Measurements from ENCODE around the gene SYNJ2BP. TPM values are rescaled to one million over a fixed set of nuclear protein-coding genes. Genes with fewer than 3 reads are reported as not detected.
A peak's percentile ranks its signal among the peaks of the same experiment; 100 is the strongest.
"Not testable (repeated sequence)": the region's sequence is repeated elsewhere in the genome, so short reads cannot be mapped to it uniquely, and the experiment has no call there.

Gene SYNJ2BP
- polyA plus RNA-seq, 2 donors = 6.3 to 6.8 TPM

DNA sequence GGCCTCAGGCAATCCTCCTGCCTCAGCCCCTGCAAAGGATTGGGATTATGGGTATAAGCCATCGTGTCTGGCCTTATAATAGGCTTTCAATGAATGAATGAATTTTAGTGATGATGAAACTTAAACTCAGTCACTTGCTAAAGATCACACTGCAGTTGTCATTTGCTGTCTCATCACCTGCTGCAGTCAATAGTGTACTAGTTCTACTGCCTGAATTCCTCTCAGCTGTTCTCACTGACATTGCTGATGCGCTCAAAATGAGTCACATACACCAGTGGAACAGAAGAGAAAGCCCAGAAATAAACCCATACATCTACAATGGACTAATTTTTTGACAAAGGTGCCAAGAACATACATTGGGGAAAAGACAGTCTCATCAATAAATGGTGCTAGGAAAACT, 5.6 kb upstream of the SYNJ2BP start:
- Histone ChIP-seq H3K27me3 (ENCODE audit: control insufficient read depth in 1 of 2, insufficient read depth in 2 of 2, low read length in 2 of 2) (no peaks in the 10 kb centered on the region), H3K9me3 (ENCODE audit: control insufficient read depth in 2 of 2, insufficient read depth in 1 of 2, low read depth in 1 of 2, low read length in 1 of 2) (no peaks in the 10 kb centered on the region), H3K36me3 (ENCODE audit: control insufficient read depth in 2 of 2, insufficient read depth in 2 of 2, low read length in 1 of 2) (no peaks in the 10 kb centered on the region), H3K4me1 (ENCODE audit: control insufficient read depth in 2 of 2, insufficient read depth in 2 of 2, low read length in 1 of 2) (no peaks in the 10 kb centered on the region), H3K4me3 (ENCODE audit: low read depth in 1 of 2, low read length in 2 of 2) (no peak overlapping the region), H3K27ac (ENCODE audit: low read depth in 2 of 2, low read length in 1 of 2) (no peak overlapping the region)
- 84 to 86% methylated on average over 2 of the region's 2 CpGs for WGBS, 2 donors

DNA sequence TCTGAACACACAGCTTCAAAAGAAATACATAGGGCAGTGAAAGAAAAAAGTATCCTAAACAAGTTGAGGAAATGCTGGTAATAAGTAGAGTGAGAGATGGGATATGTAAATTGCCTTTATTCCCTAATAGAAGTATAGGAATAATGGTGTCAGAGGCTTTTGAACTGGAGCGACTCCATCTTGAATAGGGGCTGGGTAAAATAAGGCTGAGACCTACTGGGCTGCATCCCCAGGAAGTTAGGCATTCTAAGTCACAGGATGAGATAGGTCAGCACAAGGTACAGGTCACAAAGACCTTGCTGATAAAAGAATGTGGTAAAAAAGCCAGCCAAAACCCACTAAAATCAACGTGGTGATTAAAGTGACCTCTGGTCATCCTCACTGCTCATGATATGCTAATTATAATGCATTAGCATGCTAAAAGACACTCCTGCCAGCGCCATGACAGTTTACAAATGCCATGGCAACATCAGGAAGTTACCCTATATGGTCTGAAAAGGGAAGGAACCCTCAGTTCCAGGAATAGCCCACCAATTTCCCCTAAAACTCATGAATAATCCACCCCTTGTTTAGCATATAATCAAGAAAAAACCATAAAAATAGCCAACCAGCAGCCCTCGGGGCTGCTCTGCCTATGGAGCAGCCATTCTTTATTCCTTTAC, 2.5 kb upstream of the SYNJ2BP start:
- not testable (repeated sequence) for H3K27ac ChIP-seq (ENCODE audit: low read depth in 2 of 2, low read length in 1 of 2); H3K9me3 ChIP-seq (ENCODE audit: control insufficient read depth in 2 of 2, insufficient read depth in 1 of 2, low read depth in 1 of 2, low read length in 1 of 2); H3K4me3 ChIP-seq (ENCODE audit: low read depth in 1 of 2, low read length in 2 of 2); H3K4me1 ChIP-seq (ENCODE audit: control insufficient read depth in 2 of 2, insufficient read depth in 2 of 2, low read length in 1 of 2); H3K27me3 ChIP-seq (ENCODE audit: control insufficient read depth in 1 of 2, insufficient read depth in 2 of 2, low read length in 2 of 2); H3K36me3 ChIP-seq (ENCODE audit: control insufficient read depth in 2 of 2, insufficient read depth in 2 of 2, low read length in 1 of 2)
- WGBS, 2 donors = 58 to 63% methylated on average over 4 of the region's 4 CpGs

- WGBS, 2 donors = 3 to 5% methylated on average over 9 of the region's 9 CpGs
- Histone ChIP-seq H3K36me3 (ENCODE audit: control insufficient read depth in 2 of 2, insufficient read depth in 2 of 2, low read length in 1 of 2) (no peaks in the 10 kb centered on the region), H3K4me3 (ENCODE audit: low read depth in 1 of 2, low read length in 2 of 2) (peak overlapping the region; percentile 78 to 97), H3K9me3 (ENCODE audit: control insufficient read depth in 2 of 2, insufficient read depth in 1 of 2, low read depth in 1 of 2, low read length in 1 of 2) (no peaks in the 10 kb centered on the region), H3K27me3 (ENCODE audit: control insufficient read depth in 1 of 2, insufficient read depth in 2 of 2, low read length in 2 of 2) (no peaks in the 10 kb centered on the region), H3K4me1 (ENCODE audit: control insufficient read depth in 2 of 2, insufficient read depth in 2 of 2, low read length in 1 of 2) (no peaks in the 10 kb centered on the region), H3K27ac (ENCODE audit: low read depth in 2 of 2, low read length in 1 of 2) (peak overlapping the region; percentile 86 to 87)
These were observed 559 bp downstream of the SYNJ2BP start for GRCh38 chr14:70416338-70416724.

DNA sequence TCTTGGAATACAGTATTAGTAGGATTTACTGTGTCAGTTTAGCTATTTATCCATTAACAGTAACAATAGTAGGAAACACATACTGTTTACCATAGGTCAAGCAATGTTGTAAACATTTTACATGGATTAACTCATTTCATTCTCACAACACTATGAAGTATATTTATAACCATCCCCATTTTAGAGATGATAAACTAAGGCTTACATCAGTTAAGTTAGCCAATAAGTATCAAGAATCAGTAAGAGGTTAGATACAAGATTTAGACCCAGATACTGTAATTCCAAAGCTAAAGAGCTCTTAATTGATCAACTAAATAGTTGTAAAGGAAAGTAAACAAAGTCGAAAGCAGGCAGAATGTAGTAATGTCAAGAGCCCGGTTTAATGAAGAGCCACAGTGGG, 1.1 kb downstream of the SYNJ2BP start:
- Histone ChIP-seq H3K4me1 (ENCODE audit: control insufficient read depth in 2 of 2, insufficient read depth in 2 of 2, low read length in 1 of 2) (no peaks in the 10 kb centered on the region), H3K36me3 (ENCODE audit: control insufficient read depth in 2 of 2, insufficient read depth in 2 of 2, low read length in 1 of 2) (no peaks in the 10 kb centered on the region), H3K27ac (ENCODE audit: low read depth in 2 of 2, low read length in 1 of 2) (no peak overlapping the region), H3K4me3 (ENCODE audit: low read depth in 1 of 2, low read length in 2 of 2) (peak overlapping the region in 1 of 2 donors; percentile 97), H3K9me3 (ENCODE audit: control insufficient read depth in 2 of 2, insufficient read depth in 1 of 2, low read depth in 1 of 2, low read length in 1 of 2) (no peaks in the 10 kb centered on the region), H3K27me3 (ENCODE audit: control insufficient read depth in 1 of 2, insufficient read depth in 2 of 2, low read length in 2 of 2) (no peaks in the 10 kb centered on the region)
- WGBS, 2 donors = 22 to 38% methylated on average over 2 of the region's 2 CpGs

DNA sequence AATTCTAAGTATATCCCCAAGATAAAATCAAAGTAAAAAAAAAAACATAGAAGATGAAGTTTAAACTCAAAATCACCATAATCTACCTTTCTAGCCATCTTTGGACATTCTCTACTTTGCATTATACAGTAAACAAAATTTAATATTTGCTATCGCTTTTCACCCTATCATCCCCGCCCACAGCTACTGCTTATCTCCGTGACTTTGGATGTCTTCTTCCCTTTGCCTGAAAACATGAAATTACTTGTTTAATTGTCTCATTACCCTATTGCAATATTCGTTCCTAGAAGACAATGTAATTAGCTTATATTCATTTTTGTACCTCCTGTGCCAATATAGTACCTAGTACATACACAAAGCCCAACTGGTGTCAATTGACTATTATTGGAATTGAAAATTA, 9.3 kb downstream of the SYNJ2BP start:
- 86 to 88% methylated on average over 4 of the region's 4 CpGs for WGBS, 2 donors

DNA sequence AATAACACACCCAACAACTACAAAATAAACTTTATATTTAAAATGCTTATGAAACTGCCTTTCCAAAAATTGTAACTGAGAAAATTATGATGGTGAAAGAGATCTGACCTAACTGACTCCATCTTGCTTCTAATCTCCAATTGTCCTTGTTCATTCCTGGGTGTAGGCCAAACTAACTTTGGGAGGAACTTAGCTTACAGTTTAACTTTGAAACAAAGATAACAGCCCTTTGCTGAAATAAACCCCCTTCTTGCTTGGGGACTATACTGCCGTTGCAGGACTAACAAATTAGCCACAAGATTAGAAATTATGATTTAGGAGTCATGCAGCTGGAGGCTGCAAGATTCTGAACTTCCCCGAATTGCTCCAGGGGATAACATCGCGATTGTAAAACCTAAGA, 10.7 kb downstream of the SYNJ2BP start:
- not testable (repeated sequence) for H3K9me3 ChIP-seq (ENCODE audit: control insufficient read depth in 2 of 2, insufficient read depth in 1 of 2, low read depth in 1 of 2, low read length in 1 of 2); H3K27me3 ChIP-seq (ENCODE audit: control insufficient read depth in 1 of 2, insufficient read depth in 2 of 2, low read length in 2 of 2); H3K36me3 ChIP-seq (ENCODE audit: control insufficient read depth in 2 of 2, insufficient read depth in 2 of 2, low read length in 1 of 2); H3K27ac ChIP-seq (ENCODE audit: low read depth in 2 of 2, low read length in 1 of 2); H3K4me3 ChIP-seq (ENCODE audit: low read depth in 1 of 2, low read length in 2 of 2); H3K4me1 ChIP-seq (ENCODE audit: control insufficient read depth in 2 of 2, insufficient read depth in 2 of 2, low read length in 1 of 2)
- 76 to 90% methylated on average over 4 of the region's 4 CpGs for WGBS, 2 donors

More for the DNA sequence above, 9.3 kb downstream of the SYNJ2BP start:
- H3K4me3 ChIP-seq (ENCODE audit: low read depth in 1 of 2, low read length in 2 of 2) = no peak overlapping the region
- no peaks in the 10 kb centered on the region for H3K36me3 ChIP-seq (ENCODE audit: control insufficient read depth in 2 of 2, insufficient read depth in 2 of 2, low read length in 1 of 2)
- H3K27ac ChIP-seq (ENCODE audit: low read depth in 2 of 2, low read length in 1 of 2) = no peak overlapping the region
- H3K9me3 ChIP-seq (ENCODE audit: control insufficient read depth in 2 of 2, insufficient read depth in 1 of 2, low read depth in 1 of 2, low read length in 1 of 2) = no peaks in the 10 kb centered on the region
- no peaks in the 10 kb centered on the region for H3K4me1 ChIP-seq (ENCODE audit: control insufficient read depth in 2 of 2, insufficient read depth in 2 of 2, low read length in 1 of 2)
- no peaks in the 10 kb centered on the region for H3K27me3 ChIP-seq (ENCODE audit: control insufficient read depth in 1 of 2, insufficient read depth in 2 of 2, low read length in 2 of 2)

DNA sequence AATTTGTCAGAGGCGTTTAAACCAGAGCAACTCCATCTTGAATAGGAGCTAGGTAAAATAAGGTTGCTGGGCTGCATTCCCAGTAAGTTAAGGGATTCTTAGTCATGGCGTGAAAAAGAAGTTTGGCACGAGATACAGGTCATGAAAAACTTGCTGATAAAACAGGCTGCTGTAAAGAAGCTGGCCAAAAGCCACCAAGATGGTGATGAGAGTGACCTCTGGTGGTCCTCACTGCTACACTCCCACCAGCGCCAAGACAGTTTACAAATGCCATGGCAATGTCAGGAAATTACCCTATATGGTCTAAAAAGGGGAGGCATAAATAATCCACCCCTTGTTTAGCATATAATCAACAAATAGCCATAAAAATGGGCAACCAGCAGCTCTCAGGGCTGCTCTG, 13.6 kb downstream of the SYNJ2BP start:
- not testable (repeated sequence) for H3K9me3 ChIP-seq (ENCODE audit: control insufficient read depth in 2 of 2, insufficient read depth in 1 of 2, low read depth in 1 of 2, low read length in 1 of 2); H3K4me1 ChIP-seq (ENCODE audit: control insufficient read depth in 2 of 2, insufficient read depth in 2 of 2, low read length in 1 of 2); H3K36me3 ChIP-seq (ENCODE audit: control insufficient read depth in 2 of 2, insufficient read depth in 2 of 2, low read length in 1 of 2); H3K27ac ChIP-seq (ENCODE audit: low read depth in 2 of 2, low read length in 1 of 2); H3K4me3 ChIP-seq (ENCODE audit: low read depth in 1 of 2, low read length in 2 of 2); H3K27me3 ChIP-seq (ENCODE audit: control insufficient read depth in 1 of 2, insufficient read depth in 2 of 2, low read length in 2 of 2)
- WGBS, 2 donors = 53 to 57% methylated on average over 4 of the region's 4 CpGs

- 80 to 92% methylated on average over 4 of the region's 4 CpGs for WGBS, 2 donors
- H3K27ac ChIP-seq (ENCODE audit: low read depth in 2 of 2, low read length in 1 of 2) = no peak overlapping the region
These were observed 15.2 kb downstream of the SYNJ2BP start for GRCh38 chr14:70401643-70402042.

GRCh38 chr14:70398706-70399431, 18.0 kb downstream of the SYNJ2BP start:
- no peak overlapping the region for H3K27ac ChIP-seq (ENCODE audit: low read depth in 2 of 2, low read length in 1 of 2)
- H3K4me3 ChIP-seq (ENCODE audit: low read depth in 1 of 2, low read length in 2 of 2) = no peak overlapping the region
- 95% methylated on average over 23 of the region's 23 CpGs for WGBS, 2 donors
- H3K36me3 ChIP-seq (ENCODE audit: control insufficient read depth in 2 of 2, insufficient read depth in 2 of 2, low read length in 1 of 2) = peaks cover 0 to 4% of the 10 kb centered on the region in 2 donors
- H3K4me1 ChIP-seq (ENCODE audit: control insufficient read depth in 2 of 2, insufficient read depth in 2 of 2, low read length in 1 of 2) = no peaks in the 10 kb centered on the region
- no peaks in the 10 kb centered on the region for H3K9me3 ChIP-seq (ENCODE audit: control insufficient read depth in 2 of 2, insufficient read depth in 1 of 2, low read depth in 1 of 2, low read length in 1 of 2)
- H3K27me3 ChIP-seq (ENCODE audit: control insufficient read depth in 1 of 2, insufficient read depth in 2 of 2, low read length in 2 of 2) = no peaks in the 10 kb centered on the region

More at GRCh38 chr14:70401643-70402042, 15.2 kb downstream of the SYNJ2BP start:
- Histone ChIP-seq H3K4me1 (ENCODE audit: control insufficient read depth in 2 of 2, insufficient read depth in 2 of 2, low read length in 1 of 2) (no peaks in the 10 kb centered on the region), H3K4me3 (ENCODE audit: low read depth in 1 of 2, low read length in 2 of 2) (no peak overlapping the region), H3K9me3 (ENCODE audit: control insufficient read depth in 2 of 2, insufficient read depth in 1 of 2, low read depth in 1 of 2, low read length in 1 of 2) (no peaks in the 10 kb centered on the region), H3K36me3 (ENCODE audit: control insufficient read depth in 2 of 2, insufficient read depth in 2 of 2, low read length in 1 of 2) (peaks cover 0 to 4% of the 10 kb centered on the region in 2 donors), H3K27me3 (ENCODE audit: control insufficient read depth in 1 of 2, insufficient read depth in 2 of 2, low read length in 2 of 2) (no peaks in the 10 kb centered on the region)

DNA sequence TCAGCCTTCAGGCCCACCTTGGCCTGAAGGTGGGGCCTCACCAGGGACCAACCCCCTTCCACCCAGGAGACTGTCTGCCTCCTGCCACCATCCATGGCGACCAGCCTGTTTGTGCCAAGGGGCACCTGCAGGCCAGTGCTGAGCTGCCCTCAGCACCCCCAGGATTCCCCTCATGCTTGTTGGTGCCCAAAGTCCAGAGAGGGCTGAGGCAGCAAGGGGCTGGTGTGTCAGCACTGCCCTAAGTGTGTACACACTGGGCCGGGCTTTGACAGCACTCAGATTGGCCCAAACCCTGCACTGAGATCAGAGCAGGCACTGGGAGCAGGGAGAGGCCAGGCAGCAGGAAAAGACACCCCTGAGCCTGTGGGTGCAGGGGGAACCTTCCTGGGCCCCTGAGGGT, 18.6 kb downstream of the SYNJ2BP start:
- WGBS, 2 donors = 97% methylated on average over 2 of the region's 2 CpGs
- Histone ChIP-seq H3K4me3 (ENCODE audit: low read depth in 1 of 2, low read length in 2 of 2) (no peak overlapping the region), H3K27me3 (ENCODE audit: control insufficient read depth in 1 of 2, insufficient read depth in 2 of 2, low read length in 2 of 2) (no peaks in the 10 kb centered on the region), H3K9me3 (ENCODE audit: control insufficient read depth in 2 of 2, insufficient read depth in 1 of 2, low read depth in 1 of 2, low read length in 1 of 2) (no peaks in the 10 kb centered on the region), H3K36me3 (ENCODE audit: control insufficient read depth in 2 of 2, insufficient read depth in 2 of 2, low read length in 1 of 2) (peaks cover 0 to 4% of the 10 kb centered on the region in 2 donors), H3K4me1 (ENCODE audit: control insufficient read depth in 2 of 2, insufficient read depth in 2 of 2, low read length in 1 of 2) (no peaks in the 10 kb centered on the region), H3K27ac (ENCODE audit: low read depth in 2 of 2, low read length in 1 of 2) (no peak overlapping the region)

Measured in esophagus (tissue), 2 donors.